Measurements from ENCODE around the gene PNPLA4.

The PNPLA4 gene

GRCh38 chrX:7941390-7942042 is 14.3 kb upstream of the PNPLA4 start:
- TF ChIP-seq YY1 (IDR thresholded peaks at IDR 0.05; ENCODE audit: low read depth) (no peak), RAD21 (IDR thresholded peaks at IDR 0.05; ENCODE audit: low read depth) (peak; percentile 18; the same call in 1 of the 2 replicates)

DNA sequence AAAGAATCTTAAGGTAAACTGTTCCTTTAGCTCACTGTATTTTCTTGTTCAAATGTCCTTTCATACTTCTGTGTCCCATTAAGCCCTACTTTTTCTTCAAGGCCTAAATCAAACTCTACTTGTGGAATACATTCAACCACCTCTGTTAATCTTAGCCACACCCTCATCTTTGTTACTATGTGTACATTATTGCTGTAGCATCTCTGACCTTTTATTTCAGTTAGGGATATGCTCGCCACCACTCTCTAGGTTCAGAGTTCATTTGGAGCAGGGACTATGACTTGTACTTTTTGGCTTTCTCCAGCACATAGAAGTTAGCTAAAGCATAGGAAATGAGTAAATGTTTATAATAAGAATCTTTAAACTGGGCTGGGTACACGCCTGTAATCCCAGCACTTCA is 6.8 kb upstream of the PNPLA4 start:
- TF ChIP-seq REST (IDR thresholded peaks at IDR 0.05; ENCODE audit: low read depth): no peak
- no peak for TF ChIP-seq CEBPB (IDR thresholded peaks at IDR 0.05)
- TF ChIP-seq YY1 (IDR thresholded peaks at IDR 0.05; ENCODE audit: low read depth): no peak
- TF ChIP-seq MAX (IDR thresholded peaks at IDR 0.05): no peak
- no peak for TF ChIP-seq NFIC (IDR thresholded peaks at IDR 0.05)
- no peak for TF ChIP-seq TCF12 (IDR thresholded peaks at IDR 0.05; ENCODE audit: low read depth)
- TF ChIP-seq EGR1 (IDR thresholded peaks at IDR 0.05): no peak
- TF ChIP-seq CREB1 (IDR thresholded peaks at IDR 0.05; ENCODE audit: low read depth): no peak
- TF ChIP-seq ZBTB7A (IDR thresholded peaks at IDR 0.05; ENCODE audit: low read depth): no peak
- no peak for TF ChIP-seq FOXM1 (IDR thresholded peaks at IDR 0.05; ENCODE audit: borderline replicate concordance, low read depth)

- TF ChIP-seq TAF1 (IDR thresholded peaks at IDR 0.05; ENCODE audit: low read depth) (no peak), NFIC (IDR thresholded peaks at IDR 0.05) (no peak), FOXM1 (IDR thresholded peaks at IDR 0.05; ENCODE audit: borderline replicate concordance, low read depth) (no peak), CREB1 (IDR thresholded peaks at IDR 0.05; ENCODE audit: low read depth) (no peak), TCF12 (IDR thresholded peaks at IDR 0.05; ENCODE audit: low read depth) (no peak), CEBPB (IDR thresholded peaks at IDR 0.05) (no peak), RAD21 (IDR thresholded peaks at IDR 0.05; ENCODE audit: low read depth) (no peak), EP300 (IDR thresholded peaks at IDR 0.05; ENCODE audit: borderline replicate concordance) (no peak), TEAD4 (IDR thresholded peaks at IDR 0.05) (no peak), MAX (IDR thresholded peaks at IDR 0.05) (no peak), EGR1 (IDR thresholded peaks at IDR 0.05) (no peak)
- TF ChIP-seq, protein P1, sequence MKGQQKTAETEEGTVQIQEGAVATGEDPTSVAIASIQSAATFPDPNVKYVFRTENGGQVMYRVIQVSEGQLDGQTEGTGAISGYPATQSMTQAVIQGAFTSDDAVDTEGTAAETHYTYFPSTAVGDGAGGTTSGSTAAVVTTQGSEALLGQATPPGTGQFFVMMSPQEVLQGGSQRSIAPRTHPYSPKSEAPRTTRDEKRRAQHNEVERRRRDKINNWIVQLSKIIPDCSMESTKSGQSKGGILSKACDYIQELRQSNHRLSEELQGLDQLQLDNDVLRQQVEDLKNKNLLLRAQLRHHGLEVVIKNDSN (IDR thresholded peaks at IDR 0.05): no peak
These were observed 327 bp downstream of the PNPLA4 start for GRCh38 chrX:7926914-7927258.

DNA sequence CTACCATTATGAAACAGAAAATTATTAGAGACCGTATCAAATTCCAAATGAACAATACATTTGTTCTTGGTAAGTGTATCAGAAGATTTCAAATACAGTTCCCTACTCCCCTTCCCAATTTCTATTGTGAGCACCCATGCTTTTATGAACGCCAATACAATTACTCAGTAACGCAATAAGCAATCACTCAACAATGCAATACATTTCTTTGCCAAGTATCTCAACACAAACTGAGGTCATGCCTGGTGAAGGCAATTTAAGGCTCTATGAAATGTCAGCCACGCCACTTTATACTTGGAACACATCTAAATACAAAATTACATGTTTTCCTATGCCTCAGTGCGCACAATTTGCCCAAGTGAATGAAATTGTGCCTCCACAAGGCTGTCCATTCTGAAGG is 712 bp downstream of the PNPLA4 start:
- TF ChIP-seq NFIC (IDR thresholded peaks at IDR 0.05) (no peak), EP300 (IDR thresholded peaks at IDR 0.05; ENCODE audit: borderline replicate concordance) (no peak), RAD21 (IDR thresholded peaks at IDR 0.05; ENCODE audit: low read depth) (no peak), EGR1 (IDR thresholded peaks at IDR 0.05) (no peak), ZBTB7A (IDR thresholded peaks at IDR 0.05; ENCODE audit: low read depth) (no peak), TCF12 (IDR thresholded peaks at IDR 0.05; ENCODE audit: low read depth) (no peak)

DNA sequence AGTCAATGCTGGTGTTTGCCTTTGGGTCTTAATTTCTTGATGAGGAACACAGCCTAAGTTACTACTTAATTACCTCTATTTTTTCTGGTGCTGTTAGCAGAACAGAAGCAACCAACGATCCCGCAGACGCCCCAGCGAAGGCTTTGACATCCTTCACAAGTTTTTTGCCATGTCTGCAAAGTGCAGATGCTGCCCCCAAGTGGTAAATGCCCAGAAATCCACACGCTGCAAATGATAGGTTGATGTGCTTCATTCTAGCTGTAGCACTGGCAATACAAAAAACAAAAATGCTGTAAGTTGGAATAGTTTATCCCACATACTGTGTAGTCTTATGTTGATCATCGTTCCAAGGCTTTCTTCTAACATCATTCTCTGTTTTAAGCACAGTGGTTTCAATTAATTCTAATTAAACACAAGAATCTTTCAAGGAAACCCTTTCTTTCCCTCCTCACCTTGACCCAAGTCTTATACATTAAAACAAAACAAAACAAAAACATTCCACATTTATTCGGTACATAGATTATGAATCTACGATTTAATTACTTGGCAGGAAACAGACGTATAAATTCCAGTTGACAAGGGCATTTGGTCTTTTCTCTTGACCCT is 1.2 kb downstream of the PNPLA4 start:
- TF ChIP-seq RAD21 (IDR thresholded peaks at IDR 0.05; ENCODE audit: low read depth) (peak; percentile 48; the same call in 1 of the 2 replicates), ZBTB7A (IDR thresholded peaks at IDR 0.05; ENCODE audit: low read depth) (no peak), YY1 (IDR thresholded peaks at IDR 0.05; ENCODE audit: low read depth) (no peak), EP300 (IDR thresholded peaks at IDR 0.05; ENCODE audit: borderline replicate concordance) (no peak)
- TF ChIP-seq, protein P1 (IDR thresholded peaks at IDR 0.05): no peak

- no peak for TF ChIP-seq NFIC (IDR thresholded peaks at IDR 0.05)
- TF ChIP-seq, protein P1 (IDR thresholded peaks at IDR 0.05): no peak
- TF ChIP-seq CEBPB (IDR thresholded peaks at IDR 0.05): no peak
- no peak for TF ChIP-seq CREB1 (IDR thresholded peaks at IDR 0.05; ENCODE audit: low read depth)
- TF ChIP-seq RAD21 (IDR thresholded peaks at IDR 0.05; ENCODE audit: low read depth): no peak
- no peak for TF ChIP-seq EP300 (IDR thresholded peaks at IDR 0.05; ENCODE audit: borderline replicate concordance)
These were observed 5.5 kb downstream of the PNPLA4 start for GRCh38 chrX:7921750-7922149.

GRCh38 chrX:7908821-7909220 is 18.4 kb downstream of the PNPLA4 start:
- TF ChIP-seq TAF1 (IDR thresholded peaks at IDR 0.05; ENCODE audit: low read depth): no peak
- TF ChIP-seq, protein P1 (IDR thresholded peaks at IDR 0.05): no peak
- no peak for TF ChIP-seq MAX (IDR thresholded peaks at IDR 0.05)
- no peak for TF ChIP-seq CEBPB (IDR thresholded peaks at IDR 0.05)
- no peak for TF ChIP-seq EP300 (IDR thresholded peaks at IDR 0.05; ENCODE audit: borderline replicate concordance)
- TF ChIP-seq ZBTB7A (IDR thresholded peaks at IDR 0.05; ENCODE audit: low read depth): no peak
- no peak for TF ChIP-seq RAD21 (IDR thresholded peaks at IDR 0.05; ENCODE audit: low read depth)
- no peak for TF ChIP-seq TCF12 (IDR thresholded peaks at IDR 0.05; ENCODE audit: low read depth)
- no peak for TF ChIP-seq CREB1 (IDR thresholded peaks at IDR 0.05; ENCODE audit: low read depth)

Data from Ishikawa (cell line).